Measurements from ENCODE around the gene USP25. TPM values are rescaled to one million over a fixed set of nuclear protein-coding genes. Genes with fewer than 3 reads are reported as not detected.

Gene USP25
- total RNA-seq, 1 donor from 2014 or later: 49.9 TPM

- H3K9me3 Mint-ChIP-seq: peaks cover 12% of the 10 kb centered on the region
- no peaks in the 10 kb centered on the region for H3K36me3 Mint-ChIP-seq
- peak overlapping the region; percentile 61 for H3K4me3 Mint-ChIP-seq
- H3K4me1 Mint-ChIP-seq (ENCODE audit: unreplicated experiment): no peaks in the 10 kb centered on the region
- no peak for TF ChIP-seq CTCF (conservative IDR thresholded peaks at IDR 0.05)
- no peak for DNase-seq (ENCODE audit: extremely low spot score, unreplicated experiment)
- H3K27me3 Mint-ChIP-seq: no peaks in the 10 kb centered on the region
- H3K27ac Mint-ChIP-seq: peak overlapping the region; percentile 93
Observed at GRCh38 chr21:15706696-15707095, 23.1 kb upstream of the USP25 start.

- DNase-seq (ENCODE audit: extremely low spot score, unreplicated experiment): no peak
- no peaks in the 10 kb centered on the region for H3K27me3 Mint-ChIP-seq
- no peaks in the 10 kb centered on the region for H3K36me3 Mint-ChIP-seq
- peaks cover 2% of the 10 kb centered on the region for H3K9me3 Mint-ChIP-seq
- H3K4me1 Mint-ChIP-seq (ENCODE audit: unreplicated experiment): no peaks in the 10 kb centered on the region
- TF ChIP-seq CTCF (conservative IDR thresholded peaks at IDR 0.05): no peak
- H3K27ac Mint-ChIP-seq: no peak overlapping the region
- H3K4me3 Mint-ChIP-seq: no peak overlapping the region
Observed at GRCh38 chr21:15713412-15713811, 16.4 kb upstream of the USP25 start.

GRCh38 chr21:15718711-15719110 is 11.1 kb upstream of the USP25 start:
- Mint-ChIP-seq H3K27ac (no peak overlapping the region), H3K4me1 (ENCODE audit: unreplicated experiment) (peaks cover 2% of the 10 kb centered on the region), H3K9me3 (peaks cover 4% of the 10 kb centered on the region), H3K36me3 (no peaks in the 10 kb centered on the region), H3K4me3 (no peak overlapping the region), H3K27me3 (no peaks in the 10 kb centered on the region)
- no peak for DNase-seq (ENCODE audit: extremely low spot score, unreplicated experiment)
- no peak for TF ChIP-seq CTCF (conservative IDR thresholded peaks at IDR 0.05)

- no peaks in the 10 kb centered on the region for H3K36me3 Mint-ChIP-seq
- H3K4me1 Mint-ChIP-seq (ENCODE audit: unreplicated experiment): peaks cover 5% of the 10 kb centered on the region
- no peaks in the 10 kb centered on the region for H3K27me3 Mint-ChIP-seq
- H3K4me3 Mint-ChIP-seq: no peak overlapping the region
- no peak overlapping the region for H3K27ac Mint-ChIP-seq
- no peak for TF ChIP-seq CTCF (conservative IDR thresholded peaks at IDR 0.05)
- no peak for DNase-seq (ENCODE audit: extremely low spot score, unreplicated experiment)
- peaks cover 4% of the 10 kb centered on the region for H3K9me3 Mint-ChIP-seq
Observed at GRCh38 chr21:15719976-15720375, 9.8 kb upstream of the USP25 start.

- H3K27ac Mint-ChIP-seq: peak overlapping the region; percentile 83
- no peak for DNase-seq (ENCODE audit: extremely low spot score, unreplicated experiment)
Observed at GRCh38 chr21:15722591-15723324, 7.0 kb upstream of the USP25 start.

More at GRCh38 chr21:15722591-15723324, 7.0 kb upstream of the USP25 start:
- no peak for TF ChIP-seq CTCF (conservative IDR thresholded peaks at IDR 0.05)
- Mint-ChIP-seq H3K27me3 (no peaks in the 10 kb centered on the region), H3K9me3 (peaks cover 4% of the 10 kb centered on the region), H3K36me3 (no peaks in the 10 kb centered on the region), H3K4me1 (ENCODE audit: unreplicated experiment) (peaks cover 5% of the 10 kb centered on the region), H3K4me3 (no peak overlapping the region)

Data from type B pancreatic cell (in vitro differentiated cells).